Left hindlimb (tissue), 1 donor: ENCODE results near the gene NPFFR1.
"Not testable (repeated sequence)": the region's sequence is repeated elsewhere in the genome, so short reads cannot be mapped to it uniquely, and the experiment has no call there.

ENCODE experiments used
- DNase-seq: peaks from one replicate; pipeline ENCODE4 v3.0.0-alpha.2; 2018

NPFFR1 gene

DNA sequence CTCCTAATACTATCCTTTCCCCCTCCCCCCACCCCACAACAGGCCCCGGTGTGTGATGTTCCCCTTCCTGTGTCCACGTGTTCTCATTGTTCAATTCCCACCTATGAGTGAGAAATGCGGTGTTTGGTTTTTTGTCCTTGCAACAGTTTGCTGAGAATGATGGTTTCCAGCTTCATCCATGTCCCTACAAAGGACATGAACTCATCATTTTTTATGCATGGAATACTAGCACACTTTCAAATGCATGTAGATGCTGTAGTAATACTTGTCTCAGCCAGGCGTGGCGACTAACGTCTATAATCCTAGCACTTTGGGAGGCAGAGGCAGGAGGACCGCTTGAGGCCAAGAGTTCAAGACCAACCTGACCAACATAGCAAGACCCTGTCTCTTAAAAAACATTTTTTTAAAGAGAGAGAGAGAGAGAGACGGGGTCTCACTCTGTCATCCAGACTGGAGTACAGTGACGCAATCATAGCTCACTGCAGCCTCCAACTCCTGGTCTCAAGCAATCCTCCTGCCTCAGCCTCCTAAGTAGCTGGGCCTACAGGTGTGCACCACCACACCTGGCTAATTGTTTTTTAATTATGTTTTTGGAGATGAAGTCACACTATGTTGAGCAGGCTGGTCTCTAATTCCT, 60.9 kb downstream of the NPFFR1 start:
- not testable (repeated sequence) for DNase-seq

DNA sequence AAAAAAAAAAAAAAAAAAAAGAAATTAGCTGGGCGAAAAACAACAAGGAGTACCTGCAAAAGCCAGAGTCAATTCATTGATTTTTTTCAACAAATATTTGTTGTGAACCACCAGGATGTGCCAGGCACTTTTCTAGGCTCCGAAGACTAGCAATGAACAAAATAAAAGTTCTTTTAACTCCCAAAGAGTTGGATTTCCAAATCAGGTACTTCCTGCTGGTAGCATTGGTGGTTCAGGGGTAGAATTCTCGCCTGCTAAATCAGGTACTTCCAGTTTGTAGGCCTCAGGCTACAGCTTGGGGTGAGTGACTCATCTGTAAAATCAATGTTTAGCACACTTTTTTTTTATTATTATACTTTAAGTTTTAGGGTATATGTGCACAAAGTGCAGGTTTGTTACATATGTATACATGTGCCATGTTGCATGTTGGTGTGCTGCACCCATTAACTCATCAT, 61.4 kb downstream of the NPFFR1 start:
- no peak for DNase-seq

DNA sequence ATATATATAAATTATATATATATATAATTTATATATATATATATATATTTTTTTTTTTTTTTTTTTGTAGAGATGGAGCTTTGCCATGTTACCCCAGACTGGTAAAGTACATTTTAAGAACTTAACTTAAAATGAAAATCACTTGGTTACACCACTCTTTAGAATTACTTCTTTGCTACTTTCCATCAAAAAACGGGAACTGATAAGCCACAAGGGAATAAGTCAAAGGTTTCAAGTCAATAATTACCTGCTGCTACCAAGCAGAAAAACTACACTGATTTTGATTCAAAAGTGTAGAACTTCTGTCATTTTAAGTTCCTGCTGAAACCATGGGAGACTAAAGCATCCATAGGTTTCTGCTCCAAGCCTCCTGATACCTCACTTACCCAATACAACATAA, 62.8 kb downstream of the NPFFR1 start:
- no peak for DNase-seq

DNA sequence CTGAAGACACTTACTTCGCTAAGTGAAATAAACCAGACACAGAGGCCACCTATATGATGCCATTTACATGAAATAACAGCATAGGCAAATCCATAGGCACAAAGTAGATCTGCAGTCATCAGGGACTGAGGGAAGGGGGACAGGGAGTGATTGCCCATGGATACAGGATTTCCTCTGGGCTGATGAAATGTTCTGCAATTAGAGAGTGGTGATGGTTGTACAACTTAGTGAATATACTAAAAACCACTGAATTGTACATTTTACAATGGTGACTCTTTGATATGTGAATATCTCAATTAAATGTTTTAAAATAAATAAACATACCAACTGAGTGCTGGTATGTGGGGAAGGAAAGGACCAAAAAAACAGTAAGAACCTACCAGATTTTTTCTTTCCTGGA, 70.9 kb downstream of the NPFFR1 start:
- DNase-seq, result no peak

DNA sequence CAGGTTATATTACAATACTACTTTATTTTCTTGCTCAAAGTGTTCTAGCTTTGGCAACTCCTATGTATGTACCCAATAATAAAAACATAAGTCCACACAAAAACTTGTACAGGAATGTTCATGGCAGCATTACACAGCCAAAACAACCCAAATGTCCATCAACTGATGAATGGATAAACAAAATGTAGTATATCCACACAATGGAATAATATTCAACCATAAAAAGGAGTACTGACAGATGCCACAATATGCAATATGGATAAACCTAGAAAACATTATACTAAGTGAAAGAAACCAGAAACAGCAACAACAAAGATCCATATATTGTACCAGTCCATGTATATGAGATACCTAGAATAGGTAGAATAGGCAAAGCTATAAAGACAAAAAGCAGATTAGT, 71.5 kb downstream of the NPFFR1 start:
- no peak for DNase-seq

DNA sequence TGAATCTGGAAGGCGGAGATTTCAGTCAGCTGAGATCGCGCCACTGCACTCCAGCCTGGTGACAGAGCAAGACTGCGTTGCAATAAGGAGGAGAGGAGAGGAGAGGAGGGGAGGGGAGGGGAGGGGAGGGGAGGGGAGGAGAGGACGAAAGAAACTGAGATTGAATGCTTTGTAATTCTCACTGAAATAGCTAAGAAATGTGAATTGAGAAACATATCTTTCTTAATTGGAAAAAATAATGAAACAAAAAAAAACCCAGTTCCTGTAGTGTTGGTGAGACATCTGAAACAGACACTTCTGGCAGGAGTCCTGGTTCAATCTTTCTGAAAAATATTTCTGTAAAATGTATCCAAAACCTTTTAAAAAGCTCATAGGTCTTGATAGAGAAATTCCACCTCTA, 77.0 kb downstream of the NPFFR1 start:
- no peak for DNase-seq

DNA sequence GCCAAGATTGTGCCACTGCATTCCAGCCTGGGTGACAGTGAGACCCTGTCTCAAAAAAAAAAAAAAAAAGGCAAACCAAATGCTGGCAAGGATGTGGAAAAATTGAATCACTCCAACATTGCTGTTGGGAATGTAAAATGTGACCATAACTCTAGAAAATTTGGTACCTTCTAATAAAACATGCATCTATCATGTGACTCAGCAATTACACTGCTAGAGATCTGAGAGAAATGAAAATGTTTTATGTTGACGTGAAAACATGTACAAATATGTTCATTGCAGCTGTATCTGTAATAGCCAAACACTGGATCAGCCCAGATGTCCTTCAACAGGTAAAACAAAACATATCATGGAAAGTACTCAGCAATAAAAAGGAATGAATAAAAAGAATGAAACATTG, 82.7 kb downstream of the NPFFR1 start:
- no peak for DNase-seq

DNA sequence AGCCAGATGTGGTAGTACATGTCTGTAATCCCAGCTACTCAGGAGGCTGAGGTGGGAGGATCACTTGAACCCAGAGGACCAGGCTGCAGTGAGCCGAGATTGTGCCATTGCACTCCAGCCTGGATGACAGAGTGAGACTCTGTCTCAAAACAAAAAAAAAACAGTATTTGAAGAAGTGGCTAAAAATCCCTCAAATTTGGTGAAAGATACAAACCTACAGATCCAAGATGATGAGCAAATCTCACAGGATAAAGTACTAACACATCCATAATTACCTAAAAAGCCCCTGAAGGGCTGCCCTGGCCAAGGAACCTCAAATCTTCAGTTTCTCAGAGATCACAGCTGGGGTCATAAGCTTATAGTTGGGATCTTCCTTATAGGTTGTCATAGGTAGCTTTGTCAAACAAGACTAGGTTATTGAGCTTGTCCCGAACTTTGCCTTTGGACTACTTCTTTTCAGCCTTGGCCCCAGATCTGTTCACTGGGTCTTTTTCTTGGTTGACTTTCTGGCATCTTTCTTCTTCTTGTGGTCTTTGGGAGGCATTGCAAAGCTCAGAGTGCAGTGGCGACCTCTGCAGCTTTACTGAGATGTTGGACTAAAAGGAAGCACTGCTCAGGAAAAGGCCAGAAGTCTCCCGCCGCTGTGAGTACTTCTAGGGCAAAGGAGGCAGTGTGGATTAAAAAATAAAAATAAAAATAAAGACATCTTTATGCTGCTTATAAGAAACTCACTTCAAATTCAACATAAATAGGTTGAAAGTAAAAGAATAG, 84.9 kb downstream of the NPFFR1 start:
- no peak for DNase-seq
